HCT116 (cell line): Measurements from ENCODE around the gene LRP4. TPM values are rescaled to one million over a fixed set of nuclear protein-coding genes. Genes with fewer than 3 reads are reported as not detected.

ENCODE experiments used
- ATAC-seq: fragments of 200-7000 bp; cut with Tn5 transposase; 2 replicates; pipeline ENCODE4 v1.9.1; 2020; ENCODE audit warnings: mild to moderate bottlenecking, moderate library complexity
- BruUV-seq: library from RNA; stranded (reverse); fragments of 400-500 nt; replicated peaks from 2 replicates; lab custom pipeline; 2021; lab: Mats Ljungman, UMichigan
- CTCF ChIA-PET: fragments of 300-600 bp; sonication (Branson Sonifier 250); formaldehyde crosslinking; loops from one replicate; lab custom pipeline; 2021; ENCODE audit warnings: antibody characterized with exemption; lab: Charles Lee
- POLR2A ChIA-PET: fragments of 300-600, 350-600 bp; sonication (Branson Sonifier 250); formaldehyde crosslinking; loops from one replicate; lab custom pipeline; 2021; ENCODE audit warnings: antibody characterized with exemption; lab: Charles Lee
- RAD21 ChIA-PET, 2 experiments: fragments of 300-600 bp; sonication (Branson Sonifier 250); formaldehyde crosslinking; loops; one replicate each; lab custom pipeline; 2023; ENCODE audit warnings: low total read pairs in 2 of 2; ENCODE audit not compliant: uncharacterized antibody in 2 of 2, unreplicated experiment in 2 of 2, low non-redundant PET in 1 of 2; lab: Charles Lee
- DNase-seq: peaks from one replicate; pipeline ENCODE4 v3.0.0-alpha.2; 2010; ENCODE audit warnings: low read depth, low spot score
- H2AFZ ChIP-seq: fragments of 200-600 bp; shearing (Covaris generic), sonication (generic); 2 replicates; pipeline ENCODE4 v1.6.1; 2017; ENCODE audit warnings: low read depth, mixed run types, mixed read lengths, antibody characterized with exemption, low read length; ENCODE audit not compliant: poor library complexity, severe bottlenecking
- H3K27ac ChIP-seq: 2 replicates; pipeline ENCODE4 v1.5.1; 2012; ENCODE audit warnings: low read depth, low read length
- H3K27me3 ChIP-seq: fragments of 200-600 bp; sonication (generic); 2 replicates; pipeline ENCODE4 v1.6.1; 2016; ENCODE audit warnings: mixed run types, low read length, mixed read lengths; ENCODE audit not compliant: insufficient read depth
- H3K36me3 ChIP-seq, 2 experiments: fragments of 200-500 bp in 1 of 2; fragments of 200-600 bp in 1 of 2; sonication (Bioruptor generic) in 1 of 2; sonication (generic) in 1 of 2; 2 replicates each; pipeline versions ENCODE4 v1.5.1 to v1.6.1; 2014 to 2016; ENCODE audit warnings: low read length in 2 of 2, inconsistent platforms in 1 of 2, mixed read lengths in 1 of 2, mixed run types in 1 of 2; ENCODE audit not compliant: insufficient read depth in 2 of 2, control insufficient read depth in 1 of 2
- H3K4me1 ChIP-seq, 2 experiments: fragments of 200-600 bp in 1 of 2; sonication (generic) in 1 of 2; 2 replicates each; pipeline versions ENCODE4 v1.5.1 to v1.6.1; 2012 to 2017; ENCODE audit warnings: low read length in 2 of 2, inconsistent platforms in 1 of 2, mild to moderate bottlenecking in 1 of 2, mixed read lengths in 1 of 2, mixed run types in 1 of 2, moderate library complexity in 1 of 2; ENCODE audit not compliant: insufficient read depth in 2 of 2, control insufficient read depth in 1 of 2
- H3K4me2 ChIP-seq: fragments of 200-600 bp; sonication (generic); 2 replicates; pipeline ENCODE4 v1.6.1; 2017; ENCODE audit warnings: mixed run types, low read length, mixed read lengths
- H3K4me3 ChIP-seq, 2 experiments: fragments of 200-600 bp in 1 of 2; sonication (generic) in 1 of 2; replicated peaks in 1 of 2; 2 replicates each; pipeline ENCODE4 v1.5.1; 2011 to 2016; ENCODE audit warnings: low read length in 2 of 2, control low read depth in 1 of 2, low read depth in 1 of 2, mild to moderate bottlenecking in 1 of 2, mixed read lengths in 1 of 2, mixed run types in 1 of 2
- H3K79me2 ChIP-seq: fragments of 200-600 bp; sonication (generic); 2 replicates; pipeline ENCODE4 v1.6.1; 2017; ENCODE audit warnings: mild to moderate bottlenecking, mixed run types, low read length, moderate library complexity, mixed read lengths; ENCODE audit not compliant: insufficient read depth
- H3K9ac ChIP-seq: fragments of 200-600 bp; sonication (generic); 2 replicates; pipeline ENCODE4 v1.6.1; 2016; ENCODE audit warnings: low read length, mixed read lengths
- H3K9me2 ChIP-seq: fragments of 200-600 bp; sonication (generic), shearing (Covaris generic); 2 replicates; pipeline ENCODE4 v1.6.1; 2017; ENCODE audit warnings: mixed run types, mild to moderate bottlenecking, moderate library complexity; ENCODE audit not compliant: insufficient read depth
- H3K9me3 ChIP-seq, 2 experiments: fragments of 200-500 bp in 1 of 2; fragments of 200-600 bp in 1 of 2; sonication (Bioruptor generic) in 1 of 2; sonication (generic) in 1 of 2; 2 replicates each; pipeline ENCODE4 v1.6.1; 2014 to 2017; ENCODE audit warnings: low read length in 2 of 2, mixed read lengths in 2 of 2, inconsistent platforms in 1 of 2, low read depth in 1 of 2, mild to moderate bottlenecking in 1 of 2, mixed run types in 1 of 2, moderate library complexity in 1 of 2; ENCODE audit not compliant: control insufficient read depth in 1 of 2, insufficient read depth in 1 of 2
- H4K20me1 ChIP-seq: fragments of 200-600 bp; sonication (generic), shearing (Covaris generic); 2 replicates; pipeline ENCODE4 v1.6.1; 2017; ENCODE audit warnings: mixed run types, mild to moderate bottlenecking, moderate library complexity; ENCODE audit not compliant: insufficient read depth
- ATF3 ChIP-seq: IDR thresholded peaks from 2 replicates; pipeline ENCODE4 v1.6.1; 2012
- EGR1 ChIP-seq: IDR thresholded peaks from 2 replicates; pipeline ENCODE4 v1.6.1; 2012; ENCODE audit warnings: low read depth
- EZH2 ChIP-seq: fragments of 200-600 bp; sonication (generic); IDR thresholded peaks from 2 replicates; pipeline ENCODE4 v1.6.1; 2017; ENCODE audit warnings: antibody characterized with exemption, mixed run types
- JUND ChIP-seq: IDR thresholded peaks from 2 replicates; pipeline ENCODE4 v1.6.1; 2012
- POLR2A ChIP-seq: IDR thresholded peaks from 2 replicates; pipeline ENCODE4 v1.7.0; 2011; ENCODE audit warnings: borderline replicate concordance; ENCODE audit not compliant: insufficient read depth, insufficient read length; ENCODE audit errors: extremely low read depth
- POLR2AphosphoS5 ChIP-seq: IDR thresholded peaks from 2 replicates; pipeline ENCODE4 v1.6.1; 2011; ENCODE audit warnings: mild to moderate bottlenecking, low read depth, low read length, moderate library complexity
- RAD21 ChIP-seq: IDR thresholded peaks from 2 replicates; pipeline ENCODE4 v1.6.1; 2012; ENCODE audit warnings: low read depth, mild to moderate bottlenecking
- SP1 ChIP-seq: IDR thresholded peaks from 2 replicates; pipeline ENCODE4 v1.6.1; 2012; ENCODE audit warnings: low read depth
- SRF ChIP-seq: IDR thresholded peaks from 2 replicates; pipeline ENCODE4 v1.6.1; 2012; ENCODE audit warnings: low read depth
- YY1 ChIP-seq: IDR thresholded peaks from 2 replicates; pipeline ENCODE4 v1.6.1; 2011; ENCODE audit warnings: low read length, low read depth, moderate library complexity, mild to moderate bottlenecking; ENCODE audit not compliant: insufficient replicate concordance; ENCODE audit errors: extremely low read depth
- ZBTB33 ChIP-seq: IDR thresholded peaks from 2 replicates; pipeline ENCODE4 v1.6.1; 2011; ENCODE audit warnings: mild to moderate bottlenecking, low read length, moderate library complexity; ENCODE audit not compliant: insufficient replicate concordance; ENCODE audit errors: extremely low read depth
- ZFX ChIP-seq: fragments of 450-650 bp; IDR thresholded peaks from 2 replicates; pipeline ENCODE4 v1.6.1; 2017
- intact Hi-C: fragments of 100-400 bp; cut with micrococcal nuclease; formaldehyde crosslinking; loops from 2 replicates; pipeline ENCODE4 v1.10.0; 2022
- total RNA-seq: library from RNA; stranded (reverse); gene quantifications from one replicate; pipeline ENCODE4 v1.2.1, GENCODE V29; 2021; ENCODE audit not compliant: unreplicated experiment
- TF ChIP-seq, protein P1 (sequence below): IDR thresholded peaks from 2 replicates; pipeline ENCODE4 v1.6.1; 2012; ENCODE audit warnings: low read depth
- TF ChIP-seq, protein P2 (sequence below), 3 experiments: fragments of 200-600 bp in 1 of 3; sonication (generic) in 1 of 3; IDR thresholded peaks in 2 of 3; conservative IDR thresholded peaks in 1 of 3; 2 replicates each; pipeline ENCODE4 v1.5.1; 2012 to 2017; ENCODE audit warnings: low read depth in 2 of 3, low read length in 2 of 3, antibody characterized with exemption in 1 of 3, borderline replicate concordance in 1 of 3, control low read depth in 1 of 3, mild to moderate bottlenecking in 1 of 3, mixed read lengths in 1 of 3, mixed run types in 1 of 3, moderate library complexity in 1 of 3; ENCODE audit not compliant: insufficient read depth in 1 of 3

Gene LRP4
- total RNA-seq, 1 experiment from 2014 or later: 7.4 TPM

DNA sequence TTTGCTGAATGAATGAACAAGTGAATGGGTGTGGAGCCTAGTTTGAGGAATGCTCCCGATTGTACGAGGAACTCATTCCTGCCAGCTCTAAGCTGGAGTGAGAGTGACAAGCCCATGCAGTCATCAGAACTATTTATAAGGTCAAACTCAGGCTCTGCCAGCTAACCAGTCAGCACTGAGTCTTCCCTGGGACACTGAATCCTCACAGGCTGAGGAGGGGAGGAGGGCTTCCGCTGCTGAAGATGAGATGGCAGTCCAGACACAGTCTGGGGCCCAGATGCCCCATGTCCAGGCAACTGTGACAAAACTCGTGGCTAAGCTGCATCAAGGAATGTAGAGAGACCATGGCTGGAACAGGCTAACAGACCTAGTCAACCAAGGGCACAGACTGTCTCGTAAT lies 4.0 kb downstream of the LRP4 start:
- H3K4me1 ChIP-seq: peaks cover 11 to 18% of the 10 kb centered on the region in 2 experiments; a peak in 3 of 4 replicates
- no peaks in the 10 kb centered on the region for H3K27me3 ChIP-seq
- no peak overlapping the region for H3K9ac ChIP-seq
- no peaks in the 10 kb centered on the region for H3K79me2 ChIP-seq
- TF ChIP-seq EGR1 (no peak), ZFX (no peak), POLR2AphosphoS5 (no peak), POLR2A (no peak), ZBTB33 (no peak), EZH2 (no peak), SRF (no peak), RAD21 (no peak), ATF3 (no peak), JUND (no peak), SP1 (no peak), YY1 (no peak)
- TF ChIP-seq, protein P1, sequence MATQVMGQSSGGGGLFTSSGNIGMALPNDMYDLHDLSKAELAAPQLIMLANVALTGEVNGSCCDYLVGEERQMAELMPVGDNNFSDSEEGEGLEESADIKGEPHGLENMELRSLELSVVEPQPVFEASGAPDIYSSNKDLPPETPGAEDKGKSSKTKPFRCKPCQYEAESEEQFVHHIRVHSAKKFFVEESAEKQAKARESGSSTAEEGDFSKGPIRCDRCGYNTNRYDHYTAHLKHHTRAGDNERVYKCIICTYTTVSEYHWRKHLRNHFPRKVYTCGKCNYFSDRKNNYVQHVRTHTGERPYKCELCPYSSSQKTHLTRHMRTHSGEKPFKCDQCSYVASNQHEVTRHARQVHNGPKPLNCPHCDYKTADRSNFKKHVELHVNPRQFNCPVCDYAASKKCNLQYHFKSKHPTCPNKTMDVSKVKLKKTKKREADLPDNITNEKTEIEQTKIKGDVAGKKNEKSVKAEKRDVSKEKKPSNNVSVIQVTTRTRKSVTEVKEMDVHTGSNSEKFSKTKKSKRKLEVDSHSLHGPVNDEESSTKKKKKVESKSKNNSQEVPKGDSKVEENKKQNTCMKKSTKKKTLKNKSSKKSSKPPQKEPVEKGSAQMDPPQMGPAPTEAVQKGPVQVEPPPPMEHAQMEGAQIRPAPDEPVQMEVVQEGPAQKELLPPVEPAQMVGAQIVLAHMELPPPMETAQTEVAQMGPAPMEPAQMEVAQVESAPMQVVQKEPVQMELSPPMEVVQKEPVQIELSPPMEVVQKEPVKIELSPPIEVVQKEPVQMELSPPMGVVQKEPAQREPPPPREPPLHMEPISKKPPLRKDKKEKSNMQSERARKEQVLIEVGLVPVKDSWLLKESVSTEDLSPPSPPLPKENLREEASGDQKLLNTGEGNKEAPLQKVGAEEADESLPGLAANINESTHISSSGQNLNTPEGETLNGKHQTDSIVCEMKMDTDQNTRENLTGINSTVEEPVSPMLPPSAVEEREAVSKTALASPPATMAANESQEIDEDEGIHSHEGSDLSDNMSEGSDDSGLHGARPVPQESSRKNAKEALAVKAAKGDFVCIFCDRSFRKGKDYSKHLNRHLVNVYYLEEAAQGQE: no peak
- TF ChIP-seq, protein P2, sequence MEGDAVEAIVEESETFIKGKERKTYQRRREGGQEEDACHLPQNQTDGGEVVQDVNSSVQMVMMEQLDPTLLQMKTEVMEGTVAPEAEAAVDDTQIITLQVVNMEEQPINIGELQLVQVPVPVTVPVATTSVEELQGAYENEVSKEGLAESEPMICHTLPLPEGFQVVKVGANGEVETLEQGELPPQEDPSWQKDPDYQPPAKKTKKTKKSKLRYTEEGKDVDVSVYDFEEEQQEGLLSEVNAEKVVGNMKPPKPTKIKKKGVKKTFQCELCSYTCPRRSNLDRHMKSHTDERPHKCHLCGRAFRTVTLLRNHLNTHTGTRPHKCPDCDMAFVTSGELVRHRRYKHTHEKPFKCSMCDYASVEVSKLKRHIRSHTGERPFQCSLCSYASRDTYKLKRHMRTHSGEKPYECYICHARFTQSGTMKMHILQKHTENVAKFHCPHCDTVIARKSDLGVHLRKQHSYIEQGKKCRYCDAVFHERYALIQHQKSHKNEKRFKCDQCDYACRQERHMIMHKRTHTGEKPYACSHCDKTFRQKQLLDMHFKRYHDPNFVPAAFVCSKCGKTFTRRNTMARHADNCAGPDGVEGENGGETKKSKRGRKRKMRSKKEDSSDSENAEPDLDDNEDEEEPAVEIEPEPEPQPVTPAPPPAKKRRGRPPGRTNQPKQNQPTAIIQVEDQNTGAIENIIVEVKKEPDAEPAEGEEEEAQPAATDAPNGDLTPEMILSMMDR (IDR thresholded peaks at IDR 0.05 in 2 of 3, conservative IDR thresholded peaks at IDR 0.05 in 1 of 3; ENCODE audit: borderline replicate concordance in 1 of 3, insufficient read depth in 1 of 3, low read depth in 2 of 3, low read length in 2 of 3): no peak
- no peak overlapping the region for H3K4me2 ChIP-seq
- no peak overlapping the region for H3K4me3 ChIP-seq
- ChIA-PET POLR2A (no interaction called here), RAD21 (no interaction called here), CTCF (interaction anchor here (3.6 kb wide), 1 partner anchor 238 kb away, joined by 11 read pairs; no protein-coding TSS in a partner anchor)
- no peaks in the 10 kb centered on the region for H3K36me3 ChIP-seq
- intact Hi-C loops: no loop called here
- no peak for ATAC-seq
- no peaks in the 10 kb centered on the region for H3K9me2 ChIP-seq
- no peak overlapping the region for H2AFZ ChIP-seq
- no TSS peak for BruUV-seq
- no peaks in the 10 kb centered on the region for H3K9me3 ChIP-seq
- H3K27ac ChIP-seq: no peak overlapping the region
- no peak for DNase-seq
- H4K20me1 ChIP-seq: no peaks in the 10 kb centered on the region
